Embryonic facial prominence (tissue), 1 donor: ENCODE measurements around the gene P2RX4.
"Not testable (repeated sequence)": the region's sequence is repeated elsewhere in the genome, so short reads cannot be mapped to it uniquely, and the experiment has no call there.

ENCODE experiments used
- DNase-seq: peaks from one replicate; pipeline ENCODE4 v3.0.0-alpha.2; 2016; ENCODE audit errors: extremely low spot score

P2RX4 gene

DNA sequence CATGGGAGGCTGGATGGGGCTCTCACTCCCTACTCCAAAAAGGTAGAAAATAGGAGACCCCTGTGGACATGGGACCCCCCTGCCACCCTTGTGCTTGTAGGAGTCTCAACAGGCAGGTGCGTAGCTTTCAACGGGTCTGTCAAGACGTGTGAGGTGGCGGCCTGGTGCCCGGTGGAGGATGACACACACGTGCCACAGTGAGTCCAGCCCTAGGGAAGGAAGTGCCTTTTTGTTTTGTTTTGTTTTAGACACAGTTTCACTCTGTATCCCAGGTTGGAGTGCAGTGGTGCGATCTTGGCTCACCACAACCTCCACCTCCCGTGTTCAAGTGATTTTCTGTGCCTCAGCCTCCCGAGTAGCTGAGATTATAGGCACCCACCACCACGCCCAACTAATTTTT is 12.9 kb downstream of the P2RX4 start:
- DNase-seq, result no peak

DNA sequence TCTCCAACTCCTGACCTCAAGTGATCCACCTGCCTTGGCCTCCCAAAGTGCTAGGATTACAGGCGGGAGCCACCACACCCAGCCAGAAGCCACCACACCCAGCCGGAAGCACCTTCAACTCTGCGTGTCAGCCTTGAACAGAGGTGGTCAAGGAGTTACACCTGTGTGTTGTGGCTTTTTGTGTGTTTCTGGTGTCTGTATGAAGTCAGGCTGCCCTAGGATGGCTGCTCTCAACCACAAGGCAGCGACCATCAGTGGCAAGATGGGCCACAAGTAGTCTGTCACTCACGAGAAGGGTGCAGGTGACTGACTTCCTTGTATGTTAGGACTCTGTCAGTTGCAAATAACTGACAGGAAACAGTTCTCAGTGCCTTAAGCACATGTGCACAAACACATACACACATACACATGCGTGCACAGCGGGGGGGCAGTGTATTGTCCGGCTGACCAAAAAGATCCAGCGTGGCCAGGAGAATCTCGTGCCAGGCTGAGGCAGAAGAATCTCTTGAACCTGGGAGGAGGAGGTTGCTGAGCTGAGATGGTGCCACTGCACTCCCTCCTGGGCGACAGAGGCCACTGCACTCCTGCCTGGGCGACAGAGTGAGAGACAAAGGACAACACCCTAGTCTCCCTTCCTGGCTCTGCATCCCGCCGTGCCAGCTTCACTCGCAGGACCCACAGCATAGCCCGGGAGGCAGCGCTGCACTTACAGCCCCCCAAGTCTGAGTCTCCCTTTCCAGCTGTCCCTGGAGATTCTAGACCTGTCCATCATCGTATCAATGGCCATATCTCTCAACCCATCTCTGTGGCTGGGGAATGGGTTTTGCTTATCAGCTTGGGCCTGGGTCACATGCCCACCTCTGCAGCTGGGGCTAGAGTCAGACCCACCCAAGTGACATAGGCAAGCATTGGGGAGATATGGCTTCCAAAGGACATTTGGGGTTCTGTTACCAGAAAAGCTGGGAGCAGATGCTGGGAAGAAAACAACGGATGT is 13.7 kb downstream of the P2RX4 start:
- no peak for DNase-seq

DNA sequence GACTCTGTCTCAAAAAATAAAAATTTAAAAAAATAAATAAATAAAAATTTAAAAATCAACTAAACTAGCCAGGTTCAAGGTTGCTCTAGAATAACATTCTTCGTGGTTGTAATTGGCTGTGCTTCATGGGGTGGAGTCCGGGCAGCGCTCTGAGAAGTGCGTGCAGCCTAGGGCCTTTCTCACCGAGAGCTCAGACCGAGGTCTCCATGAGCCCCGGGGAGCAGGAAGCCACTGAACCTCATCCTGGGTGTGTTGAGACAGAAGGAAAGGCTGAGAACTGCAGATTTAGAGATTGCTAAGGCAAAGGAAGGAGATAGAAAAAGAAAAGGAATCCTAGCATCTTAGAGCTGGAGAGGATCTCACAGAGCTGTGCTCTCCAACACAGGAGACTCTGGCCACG is 14.7 kb downstream of the P2RX4 start:
- DNase-seq, result no peak

DNA sequence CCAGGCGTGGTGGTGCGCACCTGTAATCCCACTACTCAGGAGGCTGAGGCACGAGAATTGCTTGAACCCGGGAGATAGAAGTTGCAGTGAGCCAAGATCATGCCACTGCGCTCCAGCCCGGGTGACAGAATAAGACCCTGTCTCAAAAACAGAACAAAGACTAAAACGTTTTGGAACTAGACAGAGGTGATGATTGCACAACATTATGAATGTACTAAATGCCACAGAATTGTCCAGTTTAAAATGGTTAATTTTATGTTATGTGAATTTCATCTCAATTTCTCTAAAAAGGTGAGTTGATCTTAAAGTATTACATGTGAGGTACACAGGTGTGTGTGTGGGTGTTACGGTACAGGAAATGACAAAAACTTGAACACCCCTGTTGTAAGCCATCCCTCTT is 16.5 kb downstream of the P2RX4 start:
- no peak for DNase-seq

DNA sequence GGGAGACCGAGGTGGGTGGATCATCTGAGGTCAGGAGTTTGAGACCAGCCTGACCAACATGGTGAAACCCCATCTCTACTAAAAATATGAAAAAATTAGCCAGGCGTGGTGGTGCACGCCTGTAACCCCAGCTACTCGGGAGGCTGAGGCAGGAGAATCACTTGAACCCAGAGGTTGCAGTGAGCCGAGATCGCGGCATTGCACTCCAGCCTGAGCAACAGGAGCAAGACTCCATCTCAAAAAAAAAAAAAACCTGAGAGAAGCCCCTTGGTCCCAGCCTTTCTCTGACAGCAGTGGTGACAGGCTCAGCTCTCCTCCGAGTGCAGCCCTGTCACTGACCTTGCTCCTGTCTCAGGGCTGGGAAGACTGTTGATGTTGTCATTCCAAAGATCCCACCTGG is 16.9 kb downstream of the P2RX4 start:
- DNase-seq, result not testable (repeated sequence)

DNA sequence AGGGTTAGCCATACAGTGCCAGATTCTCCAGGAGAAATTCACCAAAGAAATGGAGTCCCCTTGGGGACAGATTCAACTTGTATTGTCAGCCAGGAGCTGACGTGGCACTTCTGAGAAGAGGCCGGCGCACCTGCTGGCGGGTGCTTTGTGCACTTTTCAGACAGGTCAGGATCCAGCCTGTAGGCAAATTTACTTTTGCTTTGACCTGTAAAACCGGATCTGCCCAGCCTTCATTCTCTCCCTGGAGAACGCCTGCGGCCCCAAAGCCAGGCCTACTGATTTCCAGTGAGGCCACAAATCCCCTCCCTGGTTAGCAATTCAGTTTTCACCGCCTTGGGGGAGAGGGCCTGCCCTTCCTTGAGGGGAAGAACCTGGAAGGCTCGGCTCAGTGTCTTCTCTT is 17.4 kb downstream of the P2RX4 start:
- no peak for DNase-seq

DNA sequence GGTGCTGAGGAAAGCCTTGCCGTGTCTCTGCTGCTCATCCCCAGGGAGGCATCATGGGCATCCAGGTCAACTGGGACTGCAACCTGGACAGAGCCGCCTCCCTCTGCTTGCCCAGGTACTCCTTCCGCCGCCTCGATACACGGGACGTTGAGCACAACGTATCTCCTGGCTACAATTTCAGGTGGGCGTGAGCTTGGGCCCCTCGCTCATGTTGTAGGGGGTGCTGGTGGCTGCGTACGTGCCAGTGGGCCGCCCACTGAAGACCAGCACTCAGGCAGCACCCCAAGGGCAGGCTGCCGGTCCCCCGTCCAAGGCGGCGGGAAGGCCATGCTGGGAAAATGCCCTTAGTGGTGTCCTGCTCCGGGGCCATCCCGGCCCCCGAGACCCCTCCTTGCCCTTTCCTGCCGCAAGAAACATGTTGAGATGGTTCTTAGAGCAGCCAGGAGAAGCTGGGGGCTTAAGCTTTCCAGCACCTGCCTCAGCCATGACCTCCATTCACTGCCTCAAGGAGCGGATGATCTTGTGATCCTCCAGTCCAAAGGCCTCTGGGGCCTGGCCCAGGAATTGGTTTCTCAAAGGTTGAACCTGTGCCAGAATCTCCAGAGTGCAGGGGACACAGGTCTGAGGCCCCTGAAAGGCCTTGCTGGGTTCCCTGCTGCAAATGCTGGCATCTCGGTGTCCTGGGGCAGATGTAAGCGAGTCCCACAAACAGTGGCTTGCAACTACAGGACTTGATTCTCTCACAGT is 19.2 kb downstream of the P2RX4 start:
- no peak for DNase-seq

DNA sequence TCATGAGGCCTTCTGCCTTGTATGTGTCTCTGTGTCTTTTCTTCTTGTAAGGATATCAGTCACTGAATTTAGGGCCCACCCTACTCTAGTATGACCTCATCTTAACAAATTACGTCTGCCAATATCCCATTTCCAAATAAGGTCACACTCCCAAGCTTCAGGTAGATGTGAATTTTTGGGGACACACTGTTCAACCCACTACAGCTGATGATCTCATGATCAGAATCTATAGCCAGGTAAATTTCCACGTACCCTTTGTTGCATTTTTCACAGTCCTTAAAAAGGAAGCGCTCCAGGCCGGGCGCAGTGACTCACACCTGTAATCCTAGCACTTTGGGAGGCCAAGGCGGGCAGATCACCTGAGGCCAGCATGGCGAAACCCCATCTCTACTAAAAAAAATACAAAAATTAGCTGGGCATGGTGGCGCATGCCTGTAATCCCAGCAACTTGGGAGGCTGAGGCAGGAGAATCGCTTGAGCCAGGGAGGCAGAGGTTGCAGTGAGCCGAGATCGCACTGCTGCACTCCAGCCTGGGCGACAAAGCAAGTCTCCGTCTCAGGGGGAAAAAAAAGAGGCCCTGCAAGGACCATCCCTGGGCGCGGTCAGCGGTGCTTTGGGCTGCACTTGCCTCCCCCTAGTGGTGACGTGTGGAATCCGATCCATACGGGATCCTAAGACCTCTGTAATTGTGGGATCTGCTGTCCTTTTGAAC is 20.1 kb downstream of the P2RX4 start:
- not testable (repeated sequence) for DNase-seq

DNA sequence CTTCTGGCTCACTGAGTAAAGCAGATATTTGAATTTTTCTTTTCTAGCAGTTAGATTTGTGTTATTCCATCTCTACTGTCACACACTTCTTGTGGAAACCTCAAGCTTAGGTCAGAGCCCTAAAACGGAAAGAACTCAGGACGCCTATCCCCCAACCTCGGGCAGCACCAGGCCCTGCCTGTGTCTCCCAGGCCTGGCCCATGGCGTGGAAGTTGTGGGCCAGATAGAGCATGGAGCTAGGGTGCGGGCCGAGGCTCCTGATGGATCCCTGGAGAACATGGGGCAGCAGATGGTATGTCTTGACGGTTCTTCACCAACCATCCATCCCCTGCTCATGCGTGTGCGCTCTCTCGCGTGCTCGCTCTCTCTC is 20.6 kb downstream of the P2RX4 start:
- DNase-seq, result no peak

DNA sequence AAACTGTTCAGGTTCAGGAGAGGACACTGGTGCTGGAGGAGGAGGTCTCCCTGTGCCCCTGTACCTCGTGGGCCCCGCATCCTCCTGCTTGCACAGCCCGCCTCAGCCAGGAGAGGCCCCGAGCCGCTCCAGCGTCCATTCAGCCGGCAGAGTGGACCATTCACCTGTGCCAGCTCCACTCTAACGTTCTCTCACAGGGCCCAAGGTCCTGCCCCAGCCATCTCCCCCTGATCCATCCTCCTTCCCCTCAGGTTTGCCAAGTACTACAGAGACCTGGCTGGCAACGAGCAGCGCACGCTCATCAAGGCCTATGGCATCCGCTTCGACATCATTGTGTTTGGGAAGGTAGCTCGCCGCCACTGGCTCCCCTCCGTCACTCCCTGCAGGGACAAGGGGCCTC is 22.2 kb downstream of the P2RX4 start:
- no peak for DNase-seq

DNA sequence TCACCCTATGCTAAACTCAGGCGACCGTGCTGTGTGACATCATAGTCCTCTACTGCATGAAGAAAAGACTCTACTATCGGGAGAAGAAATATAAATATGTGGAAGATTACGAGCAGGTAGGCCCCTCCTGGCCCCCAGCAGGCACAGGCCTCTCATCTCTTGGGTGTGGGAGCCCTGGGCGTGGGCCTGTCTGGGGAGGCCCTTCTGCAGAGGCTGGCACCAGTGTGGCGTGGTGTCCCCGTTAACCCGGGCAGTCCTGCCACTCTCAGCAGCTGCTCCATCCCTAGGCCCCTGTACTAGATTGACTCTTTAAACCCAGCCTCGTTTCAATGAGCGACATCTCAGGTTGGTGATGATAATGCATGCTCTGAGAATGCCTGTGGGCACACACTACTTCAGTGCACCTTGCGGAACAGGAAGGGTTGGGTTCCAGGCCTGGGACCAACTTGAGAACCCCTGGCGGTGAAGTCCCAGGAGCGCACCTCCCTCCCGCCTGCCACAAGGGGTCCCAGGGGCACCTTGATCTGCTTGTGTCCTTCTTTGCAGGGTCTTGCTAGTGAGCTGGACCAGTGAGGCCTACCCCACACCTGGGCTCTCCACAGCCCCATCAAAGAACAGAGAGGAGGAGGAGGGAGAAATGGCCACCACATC is 23.2 kb downstream of the P2RX4 start:
- no peak for DNase-seq

DNA sequence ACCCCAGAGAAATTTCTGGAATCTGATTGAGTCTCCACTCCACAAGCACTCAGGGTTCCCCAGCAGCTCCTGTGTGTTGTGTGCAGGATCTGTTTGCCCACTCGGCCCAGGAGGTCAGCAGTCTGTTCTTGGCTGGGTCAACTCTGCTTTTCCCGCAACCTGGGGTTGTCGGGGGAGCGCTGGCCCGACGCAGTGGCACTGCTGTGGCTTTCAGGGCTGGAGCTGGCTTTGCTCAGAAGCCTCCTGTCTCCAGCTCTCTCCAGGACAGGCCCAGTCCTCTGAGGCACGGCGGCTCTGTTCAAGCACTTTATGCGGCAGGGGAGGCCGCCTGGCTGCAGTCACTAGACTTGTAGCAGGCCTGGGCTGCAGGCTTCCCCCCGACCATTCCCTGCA is 23.7 kb downstream of the P2RX4 start:
- DNase-seq, result no peak

DNA sequence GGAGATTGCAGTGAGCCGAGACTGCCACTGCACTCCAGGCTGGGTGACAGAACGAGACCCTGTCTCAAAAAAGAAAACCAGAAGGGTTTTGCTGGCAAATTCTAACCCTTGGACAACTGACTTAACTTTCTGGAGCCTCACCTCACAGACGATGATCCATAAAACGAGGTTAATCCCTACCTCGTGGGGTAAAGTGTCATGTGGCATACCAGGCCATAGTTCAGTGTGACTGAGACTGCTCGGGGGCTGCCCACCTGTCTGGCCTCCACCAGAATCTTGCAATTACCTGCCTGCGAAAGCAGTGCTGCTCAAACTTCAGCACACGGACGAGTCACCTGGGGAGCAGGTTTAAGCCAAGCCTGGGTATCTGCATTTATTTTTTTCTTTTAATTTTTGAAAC is 26.8 kb downstream of the P2RX4 start:
- no peak for DNase-seq

DNA sequence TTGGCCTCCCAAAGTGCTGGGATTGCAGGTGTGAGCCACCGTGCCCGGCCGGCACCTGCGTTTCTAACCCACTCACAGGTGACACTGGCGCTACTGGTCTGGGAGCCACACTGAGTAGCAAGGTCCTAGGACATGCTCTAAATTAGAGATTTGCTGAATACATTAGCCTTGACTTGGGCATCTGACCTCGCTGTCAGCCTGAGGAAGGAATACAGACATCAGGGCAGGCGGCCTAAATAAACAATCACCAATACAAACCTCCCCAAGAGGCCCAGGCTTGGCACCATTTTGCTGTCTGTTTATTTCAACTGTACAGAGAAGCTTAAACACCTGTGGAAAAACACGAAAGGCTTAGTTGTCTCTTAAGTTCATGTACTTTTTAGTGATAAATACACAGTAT is 27.5 kb downstream of the P2RX4 start:
- no peak for DNase-seq

DNA sequence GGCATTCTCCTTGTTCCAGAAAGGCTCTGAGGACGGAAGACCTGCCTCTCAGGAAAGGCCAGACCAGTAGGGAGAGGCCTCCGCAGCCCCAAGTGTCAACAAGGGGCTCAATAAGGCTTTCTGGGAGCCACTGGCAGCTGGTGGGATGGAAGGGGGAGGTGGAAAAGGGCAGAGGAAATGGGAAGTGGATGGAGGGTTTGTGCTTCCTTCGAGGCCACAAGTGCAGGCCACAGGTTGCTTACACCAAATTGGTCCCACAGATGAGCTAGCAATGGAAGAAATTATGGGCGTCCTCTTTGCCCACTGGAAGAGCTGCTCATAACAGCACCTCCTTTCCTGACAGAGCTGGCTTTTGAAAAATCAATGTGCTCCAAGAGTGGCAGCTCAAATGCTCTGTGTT is 28.2 kb downstream of the P2RX4 start:
- no peak for DNase-seq

DNA sequence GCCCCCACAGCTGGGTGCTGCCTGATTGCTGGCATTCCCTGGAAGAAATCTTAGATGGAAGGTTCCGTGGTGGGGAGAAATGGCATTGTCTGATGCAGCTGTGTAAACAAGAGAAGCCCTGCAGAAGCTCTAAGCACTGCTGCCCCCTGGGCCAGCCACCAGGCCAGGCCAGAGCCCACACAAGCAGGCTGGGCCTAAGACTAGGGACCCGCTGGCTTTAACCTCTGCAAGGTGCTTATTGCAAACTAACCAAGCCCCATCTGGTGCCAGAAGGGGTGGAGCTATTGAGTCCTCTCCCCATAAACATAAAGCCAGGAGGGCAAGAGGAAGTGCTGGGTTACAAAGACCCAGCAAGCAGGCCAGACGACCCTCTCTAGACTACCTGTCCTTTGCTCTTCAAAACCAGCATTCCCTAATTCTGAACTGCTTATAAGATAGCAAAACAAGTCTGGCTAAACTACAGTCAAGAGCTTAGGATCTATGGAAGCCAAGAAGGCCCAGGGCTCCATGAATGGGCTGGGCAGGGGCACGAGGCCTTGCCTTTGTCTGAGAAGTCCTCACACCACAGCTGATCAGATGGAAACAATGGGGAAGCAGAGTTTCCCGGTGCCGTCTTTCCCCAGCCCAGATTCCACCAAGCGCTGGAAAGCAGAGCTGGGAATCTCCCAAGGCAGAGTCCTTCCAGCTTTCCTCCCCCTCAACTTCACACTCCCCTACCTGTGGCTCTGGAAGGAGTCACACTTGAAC is 28.8 kb downstream of the P2RX4 start:
- DNase-seq, result no peak

DNA sequence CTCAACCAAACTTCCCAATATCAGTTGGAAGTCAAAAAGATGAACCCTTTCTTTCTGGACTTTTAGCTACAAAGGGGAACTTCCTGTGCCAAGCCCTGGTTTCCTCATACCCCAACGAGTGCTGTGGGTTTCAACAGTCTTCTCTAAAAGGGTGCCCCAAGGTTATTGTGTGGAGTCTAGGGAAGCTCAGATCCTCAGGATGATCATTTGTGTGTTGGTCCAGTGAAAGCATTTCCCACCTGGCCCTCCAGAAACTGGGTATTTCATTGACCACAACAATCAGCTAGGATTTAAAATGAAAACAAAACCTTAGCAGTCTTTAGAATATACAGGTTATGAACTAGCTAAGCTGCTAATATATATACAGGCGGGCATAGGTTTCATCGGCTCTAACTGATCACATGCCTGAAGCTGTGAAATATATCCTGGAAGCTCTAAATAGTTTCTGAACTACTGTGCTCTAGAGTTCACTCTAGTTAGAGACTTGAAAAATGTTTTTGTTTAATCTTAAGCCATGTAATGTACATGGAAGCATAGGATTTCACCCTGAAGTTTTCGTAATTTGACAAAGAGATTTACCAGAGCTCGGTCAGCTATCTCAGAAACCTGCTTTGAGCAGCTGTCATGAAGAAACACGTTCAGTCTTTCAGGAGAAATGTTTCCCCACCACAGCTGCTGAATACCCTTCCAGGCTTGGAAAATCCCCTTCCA is 29.6 kb downstream of the P2RX4 start:
- DNase-seq, result no peak

DNA sequence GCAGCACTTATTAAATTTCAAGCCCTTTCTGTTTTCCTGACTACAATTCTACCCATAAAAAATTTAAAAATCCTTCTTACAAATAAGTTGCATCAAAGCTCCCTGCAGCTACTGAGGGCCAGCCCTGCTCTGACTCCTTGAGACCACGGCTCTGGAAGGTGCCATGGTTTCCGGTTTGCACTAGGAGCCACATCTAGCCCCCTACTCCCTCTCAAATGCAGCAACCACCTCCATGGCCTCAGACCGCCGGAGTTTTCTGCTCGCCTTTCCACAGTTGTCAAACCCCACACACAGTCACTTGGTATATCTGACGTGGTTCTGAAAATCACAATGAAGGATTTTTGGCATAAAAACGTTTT is 30.1 kb downstream of the P2RX4 start:
- DNase-seq, result no peak

DNA sequence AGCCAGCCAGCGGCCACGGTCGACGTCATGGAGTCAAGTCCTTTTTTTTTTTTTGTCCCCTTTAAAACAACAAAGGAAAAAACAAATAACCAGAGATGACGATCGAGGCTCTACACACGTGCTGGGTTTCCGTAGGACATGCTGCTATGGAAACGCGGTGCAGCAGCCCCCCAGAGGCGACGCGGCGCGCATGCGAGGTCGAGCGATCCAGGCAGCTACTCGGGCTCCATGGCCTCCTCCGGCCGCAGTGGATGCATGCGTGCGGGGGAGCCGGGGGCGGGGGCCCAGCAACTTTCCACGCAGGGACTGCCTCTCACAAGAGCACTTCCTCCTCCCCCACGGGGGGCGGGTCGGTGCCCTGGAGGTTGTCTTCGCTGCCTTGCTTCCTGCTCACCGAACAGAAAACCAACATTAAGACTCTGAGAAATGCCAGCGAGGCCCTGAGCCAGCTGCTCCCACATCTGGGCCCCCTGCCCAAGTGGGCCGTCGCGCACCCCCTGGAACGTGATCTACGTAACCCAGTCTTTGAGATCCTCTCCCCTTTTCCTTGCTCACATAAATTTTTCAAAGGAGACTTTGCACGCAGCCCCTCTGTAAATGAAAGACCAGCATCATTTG is 30.7 kb downstream of the P2RX4 start:
- peak; percentile 72 for DNase-seq
